Measurements from ENCODE around the gene SLC6A9. TPM values are rescaled to one million over a fixed set of nuclear protein-coding genes. Genes with fewer than 3 reads are reported as not detected.

Gene SLC6A9
- total RNA-seq, 2 donors from 2014 or later: 3.5 to 4.5 TPM

DNA sequence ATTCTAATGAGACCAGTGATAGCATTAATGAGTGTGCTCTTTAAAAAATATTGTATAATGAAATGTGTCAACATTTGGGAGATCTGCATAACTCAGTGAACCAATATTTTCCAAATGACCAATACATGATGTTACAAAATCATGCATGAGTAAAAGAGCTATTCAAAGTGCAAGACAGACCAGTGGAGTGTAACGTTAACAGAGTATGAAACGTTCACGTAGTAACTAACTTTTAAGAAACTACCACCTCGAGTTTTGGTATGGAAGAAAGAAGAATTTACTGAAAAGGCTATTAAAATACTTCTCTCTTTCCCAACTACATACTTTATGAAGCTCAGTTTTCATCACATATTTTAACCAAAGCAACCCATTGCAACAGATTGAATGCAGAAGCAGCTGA, 9.6 kb upstream of the SLC6A9 start:
- Mint-ChIP-seq H3K27ac (no peak overlapping the region), H3K27me3 (peaks cover 6 to 14% of the 10 kb centered on the region in 2 donors), H3K9me3 (no peaks in the 10 kb centered on the region), H3K4me1 (ENCODE audit: low read depth in 2 of 2) (no peaks in the 10 kb centered on the region), H3K4me3 (no peak overlapping the region), H3K36me3 (no peaks in the 10 kb centered on the region)
- ATAC-seq: no peak
- DNase-seq (ENCODE audit: low spot score): no peak

DNA sequence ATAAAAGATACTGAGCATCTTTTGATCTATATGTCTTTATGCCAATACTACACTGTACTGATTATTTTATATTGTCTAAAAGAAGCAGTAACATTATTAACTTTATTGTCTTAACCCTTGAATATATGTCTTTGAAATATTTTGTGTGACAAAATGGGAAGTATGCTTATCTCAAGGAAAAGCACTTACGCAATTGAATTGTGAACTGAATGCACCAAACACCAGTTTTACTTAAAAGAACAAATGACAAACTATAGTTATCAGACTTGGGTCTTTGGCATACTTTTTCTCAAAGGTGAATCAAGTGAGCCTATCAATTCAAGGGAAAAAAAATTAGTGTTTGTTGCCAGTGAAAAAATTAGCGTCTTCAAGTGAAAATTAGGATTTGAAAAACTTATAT, 9.2 kb upstream of the SLC6A9 start:
- Mint-ChIP-seq H3K36me3 (no peaks in the 10 kb centered on the region), H3K9me3 (no peaks in the 10 kb centered on the region), H3K27me3 (peaks cover 6 to 14% of the 10 kb centered on the region in 2 donors), H3K27ac (no peak overlapping the region), H3K4me3 (no peak overlapping the region), H3K4me1 (ENCODE audit: low read depth in 2 of 2) (no peaks in the 10 kb centered on the region)
- DNase-seq (ENCODE audit: low spot score) (no peak), ATAC-seq (no peak)

DNA sequence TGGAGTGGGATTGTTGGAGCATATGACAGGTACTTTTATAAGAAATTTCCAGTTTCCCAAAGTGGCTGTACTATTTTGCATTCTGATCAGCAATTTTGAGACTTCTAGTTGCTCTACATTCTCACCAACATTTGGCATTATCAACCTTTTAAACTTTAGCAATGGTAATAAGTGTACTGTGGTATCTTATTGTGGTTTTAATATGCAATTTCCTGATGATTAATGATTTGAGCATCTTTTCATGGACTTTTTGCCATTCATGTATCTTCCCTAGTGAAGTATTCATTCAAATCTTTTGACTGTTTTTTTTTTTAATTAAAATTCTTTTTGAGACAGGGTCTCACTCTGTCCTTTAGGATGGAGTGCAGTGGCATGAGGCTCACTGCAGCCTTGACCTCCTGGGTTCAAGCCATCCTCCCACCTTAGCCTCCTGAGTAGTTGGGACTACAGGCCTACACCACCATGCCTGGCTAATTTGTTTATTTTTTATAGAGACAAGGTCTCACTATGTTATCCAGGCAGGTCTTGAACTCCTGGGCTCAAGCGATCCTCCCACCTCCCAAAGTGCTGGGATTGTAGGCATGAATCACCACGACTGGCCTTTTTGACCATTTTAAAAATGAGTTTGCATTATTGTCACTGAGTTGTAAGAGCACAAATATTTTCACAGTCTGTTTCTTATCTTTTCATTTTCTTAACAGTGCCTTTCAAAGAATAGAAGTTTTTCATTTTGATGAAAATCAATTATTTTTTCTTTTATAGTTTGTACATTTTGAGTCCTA, 7.8 kb upstream of the SLC6A9 start:
- ATAC-seq: no peak
- H3K27ac Mint-ChIP-seq: no peak overlapping the region
- DNase-seq (ENCODE audit: low spot score): no peak

DNA sequence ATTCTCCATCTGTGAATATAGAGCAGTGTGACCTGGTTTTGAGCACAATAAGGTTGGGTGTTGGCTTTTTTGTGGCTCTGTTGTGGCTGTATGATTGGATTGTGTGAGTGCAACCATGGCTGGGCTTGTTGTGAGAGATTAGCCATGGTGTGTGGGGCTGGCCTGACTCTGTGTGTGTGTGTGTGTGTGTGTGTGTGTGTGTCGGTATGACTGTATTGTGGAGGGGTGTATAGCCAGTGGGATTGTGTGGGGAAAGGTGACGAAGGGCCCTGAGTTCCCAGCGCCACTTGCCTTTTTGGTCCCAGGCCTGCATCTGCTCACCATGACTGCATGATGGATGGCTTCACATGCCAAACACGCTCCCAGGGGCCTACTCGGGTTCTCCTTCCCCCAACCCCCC, 5.9 kb upstream of the SLC6A9 start:
- ATAC-seq (no peak), DNase-seq (ENCODE audit: low spot score) (no peak)
- Mint-ChIP-seq H3K4me3 (no peak overlapping the region), H3K27me3 (peaks cover 6 to 7% of the 10 kb centered on the region in 2 donors), H3K36me3 (no peaks in the 10 kb centered on the region), H3K27ac (no peak overlapping the region), H3K9me3 (no peaks in the 10 kb centered on the region), H3K4me1 (ENCODE audit: low read depth in 2 of 2) (no peaks in the 10 kb centered on the region)

More for the DNA sequence above, 7.8 kb upstream of the SLC6A9 start:
- Mint-ChIP-seq H3K27me3 (peaks cover 6 to 9% of the 10 kb centered on the region in 2 donors), H3K9me3 (no peaks in the 10 kb centered on the region), H3K4me1 (ENCODE audit: low read depth in 2 of 2) (no peaks in the 10 kb centered on the region), H3K36me3 (no peaks in the 10 kb centered on the region), H3K4me3 (no peak overlapping the region)

DNA sequence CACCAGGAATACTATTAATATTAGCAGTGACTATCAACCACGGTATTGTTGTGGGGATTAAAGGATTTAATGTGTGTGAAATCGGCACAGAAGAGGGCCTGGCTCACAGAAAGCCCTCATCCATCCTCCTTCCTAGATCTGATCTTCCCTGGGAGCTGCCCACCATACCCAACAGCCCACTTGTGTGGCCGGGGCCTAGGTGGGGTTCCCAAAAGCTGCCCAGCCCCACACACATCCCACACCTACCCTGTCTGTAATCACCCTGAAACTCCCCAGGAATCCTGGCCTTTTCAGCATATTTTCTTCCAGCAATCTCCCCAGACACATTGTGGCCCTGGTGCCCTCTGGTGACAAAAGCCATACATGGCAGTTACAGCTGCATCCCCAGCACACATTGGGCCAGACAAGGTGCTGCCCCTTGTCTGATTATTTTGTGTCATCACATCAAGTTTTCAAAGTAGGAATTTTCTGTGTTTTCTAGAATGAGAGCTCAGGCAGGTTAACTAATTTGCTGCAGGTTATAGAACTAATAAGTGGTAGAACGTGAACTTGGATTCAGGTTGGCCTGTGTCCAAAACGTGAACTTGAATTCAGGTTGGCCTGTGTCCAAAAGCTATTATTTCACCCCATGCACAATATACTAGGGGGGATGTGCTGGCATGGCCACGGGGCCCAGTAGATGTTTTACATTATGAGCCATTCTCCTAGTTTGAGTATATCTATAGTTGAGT, 5.3 kb upstream of the SLC6A9 start:
- peak; percentile 70 for DNase-seq (ENCODE audit: low spot score)
- no peaks in the 10 kb centered on the region for H3K36me3 Mint-ChIP-seq
- H3K27ac Mint-ChIP-seq: no peak overlapping the region
- peaks cover 6 to 7% of the 10 kb centered on the region in 2 donors for H3K27me3 Mint-ChIP-seq
- H3K4me1 Mint-ChIP-seq (ENCODE audit: low read depth in 2 of 2): no peaks in the 10 kb centered on the region
- no peaks in the 10 kb centered on the region for H3K9me3 Mint-ChIP-seq
- H3K4me3 Mint-ChIP-seq: no peak overlapping the region
- peak; percentile 69 for ATAC-seq

DNA sequence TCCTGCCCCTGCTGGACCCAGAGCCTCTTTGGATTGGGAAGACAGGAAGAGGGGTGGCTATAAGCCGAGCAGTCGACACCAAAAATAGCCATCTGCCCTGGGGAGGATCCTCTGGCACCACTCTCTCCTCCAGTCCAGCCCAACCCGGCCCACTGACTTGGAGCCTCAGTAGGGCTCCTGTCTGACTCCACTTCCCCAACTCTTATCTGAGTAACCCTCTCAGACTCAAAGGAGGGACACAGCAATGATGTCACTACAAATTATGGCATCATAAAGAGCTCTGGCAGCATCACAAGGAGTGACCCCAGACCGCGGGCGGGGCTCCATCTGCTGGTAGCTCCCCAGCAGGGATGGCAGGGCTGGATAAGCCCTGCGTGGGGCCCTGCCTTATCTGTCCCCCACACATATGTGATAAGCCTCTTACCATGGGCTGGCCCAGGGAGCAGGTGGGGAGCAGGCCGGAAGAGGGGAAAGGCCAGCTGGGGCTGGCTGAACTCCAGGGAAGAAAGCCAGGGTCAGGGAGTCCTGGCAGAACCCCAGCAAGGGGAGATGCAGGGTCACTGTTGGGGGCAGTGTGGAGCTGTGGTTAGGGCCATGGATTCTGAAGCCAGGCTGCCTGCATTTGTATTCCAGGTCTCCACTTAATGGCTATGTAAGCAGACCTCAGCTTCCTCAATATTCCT, 4.6 kb upstream of the SLC6A9 start:
- Mint-ChIP-seq H3K27me3 (peaks cover 4 to 6% of the 10 kb centered on the region in 2 donors), H3K4me1 (ENCODE audit: low read depth in 2 of 2) (no peaks in the 10 kb centered on the region), H3K36me3 (no peaks in the 10 kb centered on the region), H3K9me3 (no peaks in the 10 kb centered on the region), H3K4me3 (no peak overlapping the region), H3K27ac (no peak overlapping the region)
- DNase-seq (ENCODE audit: low spot score) (no peak), ATAC-seq (peak in 1 of 2 donors; percentile 48)

DNA sequence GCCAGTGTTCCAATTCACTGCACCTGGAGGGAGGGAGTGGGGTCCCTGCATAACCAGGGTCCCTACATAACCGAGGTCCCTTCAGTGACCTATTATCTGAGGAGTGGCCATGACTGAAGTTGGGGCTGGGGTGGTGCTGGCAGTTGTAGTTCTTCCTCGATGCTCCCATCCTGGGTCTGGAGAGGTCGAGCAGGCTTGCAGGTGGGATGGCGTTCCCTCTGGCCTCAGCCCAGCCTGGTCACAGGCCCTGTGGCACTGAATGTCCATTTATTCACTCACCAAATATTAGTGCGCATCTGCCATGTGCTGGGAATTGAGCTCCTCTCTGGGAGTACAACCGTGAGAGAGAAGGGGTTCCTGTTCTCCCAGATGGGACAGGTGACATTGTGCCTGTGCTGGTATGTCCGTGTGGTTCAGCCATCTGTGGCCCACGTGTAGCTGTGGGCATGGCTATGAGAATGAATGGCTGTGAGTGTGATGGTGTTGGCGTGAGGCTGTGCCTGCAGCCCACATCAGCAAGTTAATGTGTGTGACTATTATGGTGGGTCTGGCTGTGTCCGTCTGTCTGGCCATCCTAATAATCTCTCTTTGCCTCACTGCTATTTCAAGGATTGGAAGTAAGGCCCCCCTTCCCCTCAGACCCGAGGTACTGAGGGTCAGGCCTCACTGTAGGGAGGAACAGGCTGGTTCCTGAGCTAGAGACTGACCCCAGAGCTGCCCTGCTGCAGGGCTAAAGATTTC, 3.9 kb upstream of the SLC6A9 start:
- no peak for ATAC-seq
- no peaks in the 10 kb centered on the region for H3K4me1 Mint-ChIP-seq (ENCODE audit: low read depth in 2 of 2)
- no peaks in the 10 kb centered on the region for H3K36me3 Mint-ChIP-seq
- H3K4me3 Mint-ChIP-seq: no peak overlapping the region
- no peak overlapping the region for H3K27ac Mint-ChIP-seq
- no peak for DNase-seq (ENCODE audit: low spot score)
- peaks cover 2 to 6% of the 10 kb centered on the region in 2 donors for H3K27me3 Mint-ChIP-seq
- no peaks in the 10 kb centered on the region for H3K9me3 Mint-ChIP-seq

DNA sequence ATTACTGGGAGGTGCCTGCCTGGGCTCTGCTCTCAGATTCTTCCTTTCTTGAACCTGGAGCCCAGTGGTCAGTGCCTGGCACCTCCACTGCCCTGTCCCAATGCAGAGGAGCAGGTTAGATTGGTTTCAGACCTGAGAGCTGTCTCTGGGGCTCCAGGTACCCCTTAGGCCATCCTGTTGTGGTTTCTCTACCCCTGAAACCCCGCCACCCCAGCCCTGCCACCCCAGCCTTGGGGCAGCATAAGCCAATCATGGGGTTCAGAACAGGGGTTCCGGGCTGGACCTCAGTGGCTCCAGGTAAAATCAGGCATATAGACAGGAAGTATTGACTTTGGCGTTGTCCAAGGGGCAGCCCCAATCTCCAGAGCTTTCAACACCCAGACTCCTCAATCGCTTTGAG, 3.2 kb upstream of the SLC6A9 start:
- Mint-ChIP-seq H3K27ac (no peak overlapping the region), H3K9me3 (no peaks in the 10 kb centered on the region), H3K4me3 (no peak overlapping the region), H3K4me1 (ENCODE audit: low read depth in 2 of 2) (peaks cover 5 to 6% of the 10 kb centered on the region in 2 donors), H3K36me3 (no peaks in the 10 kb centered on the region), H3K27me3 (peaks cover 0 to under 1% of the 10 kb centered on the region in 2 donors)
- DNase-seq (ENCODE audit: low spot score): no peak
- ATAC-seq: no peak

DNA sequence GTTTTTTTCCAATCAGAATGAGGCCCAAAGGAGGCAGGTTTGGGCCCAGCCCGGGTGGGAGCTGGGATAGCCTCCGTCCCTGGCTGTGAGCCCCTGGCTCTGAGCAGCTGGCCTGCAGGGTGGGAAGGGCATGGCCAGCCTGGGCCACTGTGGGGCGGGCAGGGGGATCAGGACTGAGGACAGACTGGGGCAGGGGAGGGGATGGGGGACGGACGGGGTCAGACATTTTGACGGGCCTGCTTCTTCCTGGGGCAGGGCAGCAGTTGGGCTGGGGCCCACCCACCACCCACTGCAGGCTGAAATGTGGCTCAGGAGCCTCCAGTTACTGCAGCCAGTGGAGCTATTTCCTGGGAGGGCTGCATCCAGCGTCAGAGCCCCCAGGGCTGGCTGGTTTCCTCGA, 2.5 kb upstream of the SLC6A9 start:
- peaks cover 11 to 12% of the 10 kb centered on the region in 2 donors for H3K4me1 Mint-ChIP-seq (ENCODE audit: low read depth in 2 of 2)
- DNase-seq (ENCODE audit: low spot score) (no peak), ATAC-seq (no peak)
- H3K27ac Mint-ChIP-seq: no peak overlapping the region
- H3K36me3 Mint-ChIP-seq: no peaks in the 10 kb centered on the region
- no peaks in the 10 kb centered on the region for H3K27me3 Mint-ChIP-seq
- no peaks in the 10 kb centered on the region for H3K9me3 Mint-ChIP-seq
- no peak overlapping the region for H3K4me3 Mint-ChIP-seq

DNA sequence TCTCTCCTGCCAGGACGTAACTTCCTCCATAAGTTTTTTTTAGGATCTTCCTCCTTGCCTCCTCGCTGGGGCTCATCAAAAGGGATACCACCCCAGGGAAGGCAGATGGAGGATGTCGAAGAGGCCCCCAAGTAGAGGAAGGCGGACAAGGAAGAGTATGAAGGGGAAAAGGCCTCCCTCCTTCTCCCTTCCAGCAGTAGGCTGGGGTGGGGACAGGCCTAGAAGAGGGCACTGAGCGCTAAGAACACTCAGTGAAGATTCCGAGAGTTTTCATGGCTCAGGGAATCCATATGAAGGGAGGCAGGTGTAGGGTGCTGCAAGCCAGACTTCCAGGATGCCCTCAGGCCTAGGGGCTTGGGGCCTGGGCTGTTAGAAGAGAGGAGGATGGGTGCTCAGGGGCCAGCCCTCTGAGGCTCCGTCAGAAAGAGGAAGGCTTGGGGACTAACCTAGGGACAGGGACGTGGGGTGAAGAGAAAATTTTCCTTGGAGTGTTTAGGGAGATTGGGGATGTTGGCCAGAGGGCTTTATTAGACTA, 1.8 kb upstream of the SLC6A9 start:
- DNase-seq (ENCODE audit: low spot score) (no peak), ATAC-seq (no peak)
- no peak overlapping the region for H3K4me3 Mint-ChIP-seq
- no peak overlapping the region for H3K27ac Mint-ChIP-seq
- no peaks in the 10 kb centered on the region for H3K27me3 Mint-ChIP-seq
- no peaks in the 10 kb centered on the region for H3K9me3 Mint-ChIP-seq
- H3K4me1 Mint-ChIP-seq (ENCODE audit: low read depth in 2 of 2): peaks cover 15% of the 10 kb centered on the region in 2 donors
- H3K36me3 Mint-ChIP-seq: no peaks in the 10 kb centered on the region

DNA sequence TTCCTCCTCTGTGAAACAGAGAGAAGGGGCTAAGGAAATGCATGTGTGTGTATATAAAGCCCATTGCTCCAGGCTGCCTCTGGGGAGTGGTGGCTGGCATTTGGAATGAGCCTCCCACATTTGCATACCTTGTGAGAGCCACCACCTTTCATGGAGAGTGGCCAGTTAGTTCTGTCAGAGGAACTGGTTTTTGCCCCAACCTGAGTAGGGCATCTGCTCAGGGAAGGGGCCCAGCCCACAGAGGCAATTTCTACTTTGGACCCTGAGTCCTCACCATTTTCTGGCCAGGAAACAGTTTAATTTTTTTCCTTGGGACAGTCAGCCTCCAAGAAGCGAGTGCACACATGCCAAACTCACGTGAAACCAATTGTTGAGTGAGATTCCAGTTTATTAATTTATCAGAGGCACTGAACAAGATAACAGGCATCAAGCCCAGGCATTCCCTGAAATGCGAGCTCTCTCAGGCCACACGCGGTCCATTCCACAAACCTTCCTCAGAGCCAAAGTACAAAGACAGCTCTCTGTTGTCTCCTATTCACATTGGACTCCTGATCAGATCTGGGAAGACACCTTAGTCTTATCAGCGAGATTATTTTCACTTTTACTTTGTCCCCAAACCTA, 1.0 kb upstream of the SLC6A9 start:
- H3K9me3 Mint-ChIP-seq: no peaks in the 10 kb centered on the region

DNA sequence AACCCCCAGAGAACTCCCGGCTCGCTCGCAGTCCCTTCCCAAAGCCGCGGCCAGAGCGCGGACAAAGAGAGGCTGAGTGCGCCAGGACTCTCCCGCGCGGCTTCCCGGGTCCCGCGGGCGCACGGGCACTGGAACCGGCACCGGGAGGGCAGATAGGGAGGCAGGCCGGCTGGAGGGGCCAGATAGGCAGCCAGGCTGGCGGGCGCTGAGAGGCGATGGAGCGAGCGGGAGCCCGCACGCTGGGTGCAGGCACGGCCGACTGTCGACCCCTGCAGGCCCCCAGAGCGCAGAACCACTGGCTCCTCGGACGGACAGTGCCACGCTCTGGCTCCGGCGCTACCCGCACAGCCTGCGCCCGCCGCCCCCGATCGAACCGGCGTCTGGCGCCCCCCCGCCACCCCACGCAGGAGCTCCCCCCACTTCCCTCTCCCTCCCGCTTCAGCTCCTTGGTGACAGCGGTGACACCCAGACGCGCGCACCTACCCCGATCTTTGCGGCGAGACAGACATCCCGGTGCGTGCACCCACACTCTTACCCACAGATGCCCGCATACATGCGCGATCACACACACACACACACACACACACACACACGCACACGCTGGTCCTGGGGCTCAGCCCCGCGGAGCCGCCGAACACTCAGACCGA, 534 bp downstream of the SLC6A9 start:
- ATAC-seq: peak; percentile 33 to 34
- Mint-ChIP-seq H3K36me3 (no peaks in the 10 kb centered on the region), H3K27ac (peak overlapping the region in 1 of 2 donors; percentile 35), H3K4me1 (ENCODE audit: low read depth in 2 of 2) (peaks cover 15% of the 10 kb centered on the region in 2 donors), H3K4me3 (peak overlapping the region; percentile 76), H3K9me3 (no peaks in the 10 kb centered on the region), H3K27me3 (no peaks in the 10 kb centered on the region)
- no peak for DNase-seq (ENCODE audit: low spot score)

More for the DNA sequence above, 1.0 kb upstream of the SLC6A9 start:
- Mint-ChIP-seq H3K4me1 (ENCODE audit: low read depth in 2 of 2) (peaks cover 15% of the 10 kb centered on the region in 2 donors), H3K36me3 (no peaks in the 10 kb centered on the region), H3K4me3 (peak overlapping the region; percentile 76), H3K27me3 (no peaks in the 10 kb centered on the region), H3K27ac (peak overlapping the region in 1 of 2 donors; percentile 35)
- DNase-seq (ENCODE audit: low spot score) (no peak), ATAC-seq (no peak)

Measured in natural killer cell treated with Interleukin-12 subunit alpha and Interleukin-12 subunit beta and Interleukin-15 and Interleukin-18, amount 100 ng/mL, for 72 hours (primary cell).